GM10847 (cell line): Measurements from ENCODE around the gene RGS2.

Experiments used
- POLR2A ChIP-seq: IDR thresholded peaks from 2 replicates; pipeline ENCODE4 v1.6.1; 2011; ENCODE audit not compliant: insufficient read length; ENCODE audit errors: extremely low read depth

RGS2 gene

DNA sequence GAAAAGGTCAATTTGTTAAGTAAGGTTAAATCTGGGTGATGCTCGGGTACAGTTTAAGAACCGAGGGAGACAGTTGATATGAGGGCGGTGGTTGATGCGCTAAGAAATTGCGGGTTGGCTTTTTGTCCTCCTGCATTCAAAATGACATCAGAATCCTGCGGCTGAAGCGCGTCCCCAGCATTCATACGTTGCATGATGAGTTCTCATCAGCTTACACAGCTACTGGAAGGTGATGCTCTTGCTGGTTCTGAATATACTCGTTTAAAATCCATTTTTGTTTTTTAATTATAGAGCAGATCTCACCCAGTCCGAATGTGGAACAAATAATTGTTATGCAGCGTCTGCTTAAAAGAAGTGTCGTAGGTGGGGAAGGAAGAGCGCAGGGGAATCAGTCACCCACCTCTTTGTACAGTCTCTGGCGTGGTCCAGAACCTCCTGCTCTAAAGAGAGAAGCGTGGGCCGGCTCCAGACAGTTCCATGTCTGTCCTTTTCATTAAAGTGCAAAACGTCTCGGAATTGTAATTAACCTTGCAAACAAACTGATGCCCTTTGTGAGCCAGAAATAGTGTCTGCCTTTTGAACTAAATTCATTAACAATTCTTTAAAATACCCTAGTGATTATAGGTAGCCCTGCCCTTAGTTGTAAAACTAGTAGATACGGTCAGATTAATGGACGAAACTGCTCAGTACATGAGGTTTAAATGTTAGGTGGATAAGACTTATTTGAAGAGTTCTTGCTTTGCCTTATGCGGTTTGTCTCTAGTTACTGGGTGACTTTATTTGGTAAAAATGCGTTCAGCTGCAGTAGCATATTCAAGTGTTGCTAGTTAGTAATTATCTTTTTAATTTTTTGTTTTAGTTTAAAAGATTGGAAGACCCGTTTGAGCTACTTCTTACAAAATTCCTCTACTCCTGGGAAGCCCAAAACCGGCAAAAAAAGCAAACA, 741 bp downstream of the RGS2 start:
- no peak for TF ChIP-seq POLR2A

DNA sequence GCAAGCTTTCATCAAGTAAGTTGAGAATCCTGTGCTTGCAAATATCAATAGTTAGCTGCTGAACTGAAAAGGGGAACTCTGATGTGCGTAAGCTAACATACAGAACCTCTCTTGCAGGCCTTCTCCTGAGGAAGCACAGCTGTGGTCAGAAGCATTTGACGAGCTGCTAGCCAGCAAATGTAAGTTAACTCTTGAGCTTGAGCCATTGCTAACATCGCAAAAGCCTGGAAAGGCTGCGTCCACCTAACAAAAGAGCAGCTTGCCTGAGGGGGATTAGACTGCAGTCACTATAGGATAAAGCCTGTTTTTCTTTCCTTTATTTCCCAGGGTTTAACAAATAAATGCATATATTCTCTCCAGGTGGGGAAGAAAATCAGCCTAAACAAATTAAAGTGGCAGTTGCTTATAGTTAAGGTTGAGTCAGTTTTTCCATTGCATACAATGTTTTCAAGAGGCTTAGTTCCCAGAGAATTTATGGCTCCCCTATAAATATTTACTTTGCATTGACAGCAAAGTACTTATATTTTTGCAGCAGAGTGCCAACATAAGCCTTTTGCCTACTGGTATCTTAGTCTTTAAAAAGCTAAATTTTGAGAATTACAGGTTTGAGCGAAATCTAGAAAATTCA, 1.5 kb downstream of the RGS2 start:
- no peak for TF ChIP-seq POLR2A

DNA sequence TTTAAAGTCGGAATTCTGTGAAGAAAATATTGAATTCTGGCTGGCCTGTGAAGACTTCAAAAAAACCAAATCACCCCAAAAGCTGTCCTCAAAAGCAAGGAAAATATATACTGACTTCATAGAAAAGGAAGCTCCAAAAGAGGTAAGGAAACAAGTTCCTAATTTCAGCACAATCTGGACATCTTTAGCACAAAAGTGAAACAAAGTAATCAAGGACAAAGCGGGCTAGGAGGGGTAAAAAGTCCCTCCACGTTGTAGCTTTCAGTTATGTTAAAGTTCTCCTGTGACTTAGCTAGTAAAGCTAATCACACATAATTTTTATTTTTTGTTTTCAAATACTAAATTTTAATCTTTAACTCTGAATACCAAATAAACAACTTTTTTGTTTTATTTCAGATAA, 2.2 kb downstream of the RGS2 start:
- no peak for TF ChIP-seq POLR2A

DNA sequence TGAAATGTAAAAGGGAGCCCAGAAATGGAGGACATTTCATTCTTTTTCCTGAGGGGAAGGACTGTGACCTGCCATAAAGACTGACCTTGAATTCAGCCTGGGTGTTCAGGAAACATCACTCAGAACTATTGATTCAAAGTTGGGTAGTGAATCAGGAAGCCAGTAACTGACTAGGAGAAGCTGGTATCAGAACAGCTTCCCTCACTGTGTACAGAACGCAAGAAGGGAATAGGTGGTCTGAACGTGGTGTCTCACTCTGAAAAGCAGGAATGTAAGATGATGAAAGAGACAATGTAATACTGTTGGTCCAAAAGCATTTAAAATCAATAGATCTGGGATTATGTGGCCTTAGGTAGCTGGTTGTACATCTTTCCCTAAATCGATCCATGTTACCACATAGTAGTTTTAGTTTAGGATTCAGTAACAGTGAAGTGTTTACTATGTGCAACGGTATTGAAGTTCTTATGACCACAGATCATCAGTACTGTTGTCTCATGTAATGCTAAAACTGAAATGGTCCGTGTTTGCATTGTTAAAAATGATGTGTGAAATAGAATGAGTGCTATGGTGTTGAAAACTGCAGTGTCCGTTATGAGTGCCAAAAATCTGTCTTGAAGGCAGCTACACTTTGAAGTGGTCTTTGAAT, 2.9 kb downstream of the RGS2 start:
- TF ChIP-seq POLR2A, result no peak

DNA sequence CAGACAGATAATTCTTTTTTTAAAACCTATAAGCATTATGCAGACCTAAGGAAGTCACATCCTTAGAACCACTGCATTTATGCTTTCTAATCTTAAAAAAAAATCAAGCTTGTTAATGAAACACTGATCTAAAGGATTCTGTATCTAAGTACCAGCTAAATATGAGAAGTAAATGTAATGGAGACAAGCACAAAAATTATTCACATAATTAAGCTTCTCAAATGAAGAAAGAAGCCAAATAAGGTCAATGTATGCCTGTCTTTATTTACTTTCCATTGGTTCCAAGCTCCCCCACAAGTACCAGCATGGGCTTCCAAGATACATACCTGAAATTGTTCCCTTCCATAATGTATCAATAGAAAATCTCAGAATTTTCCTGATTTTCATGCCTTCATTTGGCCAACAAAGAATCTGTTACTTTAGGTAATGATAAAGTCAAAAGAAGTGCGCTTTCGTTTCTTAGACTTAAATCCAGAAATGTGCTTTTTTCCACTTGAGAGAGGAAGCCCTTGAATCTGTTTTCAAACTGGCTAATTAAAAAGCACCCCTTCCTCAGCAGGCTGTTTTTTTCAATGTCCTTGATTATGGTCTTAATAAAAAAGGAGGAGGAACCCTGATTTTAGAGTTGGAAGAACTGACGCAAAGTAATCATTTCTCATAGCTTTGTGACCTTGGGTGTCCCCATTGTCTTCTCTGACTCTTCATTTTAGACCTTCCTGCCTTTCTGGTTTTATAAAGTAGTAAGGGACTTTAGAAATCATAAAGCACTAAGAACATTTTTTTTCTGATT, 3.8 kb downstream of the RGS2 start:
- TF ChIP-seq POLR2A, result no peak

DNA sequence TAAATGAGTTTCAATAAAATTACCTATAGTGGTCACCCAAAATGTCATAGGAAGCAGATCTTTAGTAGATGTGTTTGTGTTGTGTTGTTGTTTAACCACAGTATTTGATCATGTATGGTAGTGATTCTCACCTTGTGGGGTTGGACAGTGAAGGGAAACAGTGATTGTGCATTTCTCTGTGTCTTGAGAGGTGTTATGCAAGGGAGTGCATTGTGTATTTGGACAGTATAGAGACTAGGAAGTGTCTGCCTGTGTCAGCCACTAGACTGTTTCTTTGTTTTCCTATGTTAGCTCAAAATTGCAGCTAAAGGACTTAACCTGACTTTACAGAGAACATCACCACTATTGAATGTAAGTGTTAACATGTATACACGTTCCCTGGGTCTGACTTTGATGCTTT, 6.0 kb downstream of the RGS2 start:
- TF ChIP-seq POLR2A, result no peak

DNA sequence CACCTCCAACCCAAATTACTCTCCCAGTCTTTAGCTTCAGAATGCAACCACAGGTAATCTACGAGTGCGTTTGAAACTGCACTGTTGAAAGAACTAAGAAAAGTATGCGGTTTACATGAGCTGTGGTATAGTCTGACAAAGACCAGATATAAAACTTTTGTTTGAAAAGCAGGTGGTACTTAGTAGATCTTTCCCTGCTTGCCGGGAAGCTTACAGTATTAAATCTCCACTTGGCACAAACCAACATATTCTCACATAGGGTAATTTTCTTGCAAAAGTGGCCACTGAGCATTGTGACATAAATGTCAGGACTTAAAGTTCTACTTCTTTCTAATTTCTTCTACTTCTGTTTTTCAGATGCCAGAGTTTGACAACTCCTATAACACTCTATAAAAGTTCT, 8.4 kb downstream of the RGS2 start:
- TF ChIP-seq POLR2A, result no peak

DNA sequence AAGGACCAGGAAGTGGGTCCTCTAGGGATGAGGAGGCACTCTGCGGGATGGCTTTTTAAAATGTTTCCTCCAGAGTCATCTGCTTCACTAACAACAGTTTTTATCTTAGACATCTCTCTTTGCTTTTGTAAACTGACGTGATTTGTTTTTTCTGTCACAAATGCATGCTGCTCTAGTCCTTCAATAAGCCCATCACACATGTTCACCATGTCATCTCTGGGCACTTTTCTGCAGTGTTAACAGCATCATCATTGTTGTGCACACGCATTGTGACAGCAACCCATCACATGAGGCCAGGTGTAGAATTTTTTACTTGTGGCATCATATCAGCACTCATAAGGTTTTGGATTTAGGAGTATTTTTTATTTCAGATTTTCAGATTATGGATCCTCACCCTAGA, 12.5 kb downstream of the RGS2 start:
- no peak for TF ChIP-seq POLR2A

DNA sequence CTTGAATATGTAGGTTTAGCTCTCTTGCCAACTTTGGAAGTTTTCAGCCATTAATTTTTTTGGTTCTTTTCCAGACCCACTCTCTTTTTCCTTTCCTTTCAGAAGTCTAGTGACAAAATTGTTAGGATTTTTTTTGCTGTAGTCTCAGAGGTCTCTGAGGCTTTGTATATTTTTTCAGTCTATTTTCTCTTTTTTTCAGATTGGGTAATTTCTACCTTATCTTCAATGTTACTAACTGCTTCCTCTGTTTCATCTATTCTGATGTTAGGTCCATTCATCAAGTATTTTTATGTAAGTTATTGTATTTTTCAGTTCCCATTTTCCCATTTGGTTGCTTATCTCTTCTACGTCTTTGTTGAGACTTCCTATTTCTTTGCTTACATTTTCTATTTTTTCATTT, 15.7 kb downstream of the RGS2 start:
- no peak for TF ChIP-seq POLR2A

DNA sequence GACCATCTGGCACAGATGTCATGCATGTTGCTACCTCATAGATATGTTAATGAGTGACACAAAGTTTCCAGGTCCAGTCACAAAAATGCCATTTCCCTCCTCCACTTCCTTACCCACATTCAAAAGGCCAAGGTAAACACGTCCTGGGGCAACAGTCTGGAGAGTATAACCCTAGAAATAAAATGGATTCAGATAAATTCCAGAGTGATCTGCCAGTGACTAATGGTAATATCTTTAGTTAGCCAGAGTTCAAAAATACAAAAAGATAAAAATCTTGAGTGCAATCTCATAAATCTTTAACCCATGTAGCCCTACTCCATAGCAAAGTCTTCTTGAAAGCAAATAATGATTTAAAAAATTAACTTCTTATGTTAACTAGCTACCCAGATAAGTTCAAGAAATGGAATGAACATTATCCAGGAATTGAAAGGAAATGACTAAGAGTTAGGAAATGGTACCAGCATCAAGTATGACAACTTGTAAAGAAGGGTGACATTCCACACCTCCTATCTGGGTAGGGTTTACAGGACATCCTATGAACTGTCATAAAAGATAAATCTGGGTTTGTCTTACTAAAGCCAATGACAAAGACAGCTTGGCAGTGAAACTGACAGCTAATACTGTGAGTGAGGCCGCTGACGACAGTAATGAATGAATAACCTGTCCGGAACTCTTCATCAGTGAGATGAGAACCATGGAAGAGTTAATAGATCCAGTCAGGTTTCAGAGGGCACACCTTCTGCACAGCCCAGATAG, 18.1 kb downstream of the RGS2 start:
- no peak for TF ChIP-seq POLR2A

DNA sequence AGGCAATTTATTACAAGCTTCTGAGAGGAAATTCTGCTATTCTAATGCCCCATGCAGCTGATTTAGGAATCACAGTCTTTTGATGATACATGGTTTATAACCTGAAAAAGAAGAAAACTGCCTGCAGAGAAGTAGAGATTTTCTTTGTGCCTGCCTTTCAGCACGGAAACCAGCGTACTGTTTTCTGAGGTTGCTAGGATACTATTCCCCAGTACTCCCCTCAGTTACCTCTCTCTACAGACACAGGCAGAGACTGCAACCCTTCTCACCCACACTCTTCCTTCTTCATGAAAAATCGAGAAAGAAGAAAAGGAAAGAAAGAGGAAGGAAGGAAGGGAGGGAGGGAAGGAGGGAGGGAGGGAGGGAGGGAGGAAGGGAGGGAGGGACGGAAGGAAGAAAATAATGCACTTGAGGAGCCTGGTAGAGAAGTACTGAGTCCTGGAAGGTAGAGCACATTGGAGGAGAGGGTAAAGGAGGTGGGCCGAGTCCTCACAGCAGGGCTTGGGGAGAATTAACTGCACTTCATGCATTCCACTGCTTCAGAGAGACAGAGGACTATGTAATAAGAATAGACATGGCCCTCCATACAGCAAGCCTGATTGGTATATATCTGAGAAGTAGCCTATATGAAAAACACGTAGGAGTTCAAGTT, 21.9 kb downstream of the RGS2 start:
- no peak for TF ChIP-seq POLR2A

DNA sequence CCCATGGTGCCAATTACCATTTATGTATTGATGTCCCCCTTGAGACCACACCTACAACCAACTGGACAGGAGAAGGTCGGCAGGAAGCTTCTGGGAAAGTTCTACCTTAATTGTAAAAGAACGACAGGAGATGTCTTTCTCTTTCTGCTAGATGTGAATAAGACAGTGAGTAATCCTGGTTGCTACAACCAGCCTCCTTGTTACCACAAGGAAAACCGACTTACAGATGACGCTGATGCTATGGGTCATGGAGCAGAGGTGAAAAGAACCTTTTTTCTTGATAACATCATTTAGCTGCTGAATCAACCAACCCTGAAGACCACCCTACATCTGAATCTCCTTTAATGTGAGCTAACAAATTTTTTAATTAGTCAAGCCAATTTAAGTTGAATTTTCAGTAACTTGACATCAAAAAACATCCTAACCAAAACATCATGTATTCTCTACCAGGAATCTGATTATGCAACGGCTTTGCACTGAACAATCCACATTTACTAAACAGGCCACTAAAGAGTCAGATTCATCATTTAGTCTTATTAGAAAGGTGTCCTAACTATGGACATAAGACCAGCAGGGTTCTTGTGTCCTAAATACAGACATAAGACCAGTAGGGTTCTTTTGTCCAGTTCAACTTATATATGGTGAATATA, 23.0 kb downstream of the RGS2 start:
- no peak for TF ChIP-seq POLR2A

DNA sequence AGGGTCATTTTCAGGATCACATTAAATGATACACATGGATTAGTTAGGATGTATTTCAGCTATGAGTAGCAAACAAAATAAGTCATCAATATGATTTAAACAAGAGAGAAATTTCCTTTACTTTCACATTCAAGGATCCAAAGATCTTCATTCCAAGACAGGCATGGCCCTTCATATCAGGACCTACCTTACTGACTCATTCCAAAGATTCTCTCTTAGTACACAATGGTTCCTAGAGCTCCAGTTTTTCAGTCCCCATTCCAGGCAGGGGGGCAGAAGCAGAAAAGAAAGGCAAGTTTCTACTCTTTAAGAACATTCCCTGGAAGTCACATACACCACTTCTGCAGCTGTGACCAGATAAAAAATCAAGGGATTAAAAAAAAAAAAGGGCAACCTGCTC, 23.7 kb downstream of the RGS2 start:
- TF ChIP-seq POLR2A, result no peak

DNA sequence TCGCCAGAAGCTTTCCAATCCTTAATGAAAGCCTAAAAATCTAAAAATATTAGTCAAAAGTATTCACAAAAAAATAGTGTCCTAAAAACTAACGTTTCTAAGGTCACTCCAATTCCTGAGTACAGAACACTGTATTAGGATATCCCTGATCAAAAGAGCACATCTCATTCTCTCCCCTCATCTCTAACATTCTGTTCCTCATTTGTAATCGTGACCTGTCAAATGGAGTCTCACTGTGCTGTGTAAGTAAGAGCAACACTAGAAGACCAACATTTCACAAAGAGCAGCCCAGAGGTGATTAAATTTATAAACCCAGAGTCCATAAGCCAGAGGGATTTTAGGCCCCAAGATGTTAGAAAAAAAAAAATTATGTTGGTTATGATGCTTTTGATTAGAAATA, 26.3 kb downstream of the RGS2 start:
- no peak for TF ChIP-seq POLR2A
